Keratinocyte (primary cell): ENCODE measurements around the gene SIDT1.

Experiments
- EZH2 ChIP-seq: IDR thresholded peaks from one replicate; pipeline ENCODE4 v1.6.1; 2012; ENCODE audit warnings: inconsistent platforms, mild to moderate bottlenecking, low read length, moderate library complexity
- TF ChIP-seq, protein P1 (sequence below), 3 experiments: IDR thresholded peaks in 1 of 3; conservative IDR thresholded peaks in 1 of 3; optimal IDR thresholded peaks in 1 of 3; 2 replicates in 2 of 3; 3 replicates in 1 of 3; pipeline versions ENCODE3 to v1.5.1; 2011; ENCODE audit warnings: low read length in 3 of 3, mild to moderate bottlenecking in 3 of 3, moderate library complexity in 2 of 3, control low read depth in 1 of 3, inconsistent platforms in 1 of 3; ENCODE audit not compliant: insufficient read depth in 2 of 3; ENCODE audit errors: extremely low read depth in 1 of 3

DNA sequence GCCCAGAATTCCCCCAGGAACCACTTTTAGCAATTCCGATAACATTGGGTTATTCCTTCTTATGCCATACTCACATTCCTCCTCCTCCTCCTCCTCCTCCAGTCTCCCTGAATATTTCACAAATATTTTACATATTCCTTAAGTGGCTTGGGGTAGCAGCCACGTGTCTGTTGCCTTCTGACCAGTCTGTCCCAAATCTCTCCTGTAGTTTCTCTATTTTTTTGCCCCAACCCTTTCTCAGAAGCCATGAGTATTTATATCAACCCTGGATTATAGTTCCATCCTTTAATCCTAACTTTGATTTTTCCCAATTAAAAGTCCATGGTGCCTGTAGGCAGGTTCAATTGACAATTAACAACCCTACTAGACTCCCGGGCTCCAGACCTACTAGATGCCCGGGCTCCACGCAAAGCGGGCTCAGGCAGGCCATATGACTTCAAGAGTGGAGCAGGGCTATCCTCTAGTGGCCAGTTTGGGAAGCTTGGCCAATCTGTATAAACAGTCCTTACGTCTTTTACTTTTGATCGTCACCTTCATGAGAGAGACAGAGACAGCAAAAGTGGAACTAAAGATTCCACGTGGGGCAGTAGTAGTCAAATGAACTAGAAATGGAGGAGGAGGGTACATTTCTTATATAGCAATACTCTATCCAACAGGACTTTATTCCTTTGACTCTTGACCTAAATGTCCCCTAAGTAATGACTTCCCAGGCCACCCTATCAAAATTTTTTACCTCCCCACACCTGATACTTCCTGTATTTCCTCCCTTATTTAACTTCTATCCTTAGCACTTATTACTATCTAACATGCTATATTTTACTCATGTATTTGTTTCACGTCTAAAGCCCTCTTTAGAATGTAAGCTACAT is 94.4 kb downstream of the SIDT1 start:
- TF ChIP-seq, protein P1, sequence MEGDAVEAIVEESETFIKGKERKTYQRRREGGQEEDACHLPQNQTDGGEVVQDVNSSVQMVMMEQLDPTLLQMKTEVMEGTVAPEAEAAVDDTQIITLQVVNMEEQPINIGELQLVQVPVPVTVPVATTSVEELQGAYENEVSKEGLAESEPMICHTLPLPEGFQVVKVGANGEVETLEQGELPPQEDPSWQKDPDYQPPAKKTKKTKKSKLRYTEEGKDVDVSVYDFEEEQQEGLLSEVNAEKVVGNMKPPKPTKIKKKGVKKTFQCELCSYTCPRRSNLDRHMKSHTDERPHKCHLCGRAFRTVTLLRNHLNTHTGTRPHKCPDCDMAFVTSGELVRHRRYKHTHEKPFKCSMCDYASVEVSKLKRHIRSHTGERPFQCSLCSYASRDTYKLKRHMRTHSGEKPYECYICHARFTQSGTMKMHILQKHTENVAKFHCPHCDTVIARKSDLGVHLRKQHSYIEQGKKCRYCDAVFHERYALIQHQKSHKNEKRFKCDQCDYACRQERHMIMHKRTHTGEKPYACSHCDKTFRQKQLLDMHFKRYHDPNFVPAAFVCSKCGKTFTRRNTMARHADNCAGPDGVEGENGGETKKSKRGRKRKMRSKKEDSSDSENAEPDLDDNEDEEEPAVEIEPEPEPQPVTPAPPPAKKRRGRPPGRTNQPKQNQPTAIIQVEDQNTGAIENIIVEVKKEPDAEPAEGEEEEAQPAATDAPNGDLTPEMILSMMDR (optimal IDR thresholded peaks at IDR 0.05 in 1 of 3, IDR thresholded peaks at IDR 0.05 in 1 of 3, conservative IDR thresholded peaks at IDR 0.05 in 1 of 3; ENCODE audit: extremely low read depth in 1 of 3, insufficient read depth in 2 of 3, low read length in 3 of 3), result peak; percentile 86 to 96 (median 94)
- TF ChIP-seq EZH2, result no peak
